DOHH2 (cell line): Measurements from ENCODE around the gene TDRD12.

Source experiments
- CTCF ChIP-seq: fragments of 200-600 bp; sonication (generic); IDR thresholded peaks from one replicate; pipeline ENCODE4 v1.5.1; 2014; ENCODE audit warnings: antibody characterized with exemption, mild to moderate bottlenecking, low read depth, low read length; ENCODE audit not compliant: poor library complexity, severe bottlenecking
- EZH2phosphoT487 ChIP-seq: fragments of 200-600 bp; sonication (generic); IDR thresholded peaks from 2 replicates; pipeline ENCODE4 v1.6.1; 2017; ENCODE audit warnings: borderline replicate concordance, mild to moderate bottlenecking, antibody characterized with exemption, low read length, moderate library complexity, mixed read lengths

- TF ChIP-seq CTCF (no peak), EZH2phosphoT487 (no peak)
Measured at GRCh38 chr19:32831611-32832010, 112.0 kb downstream of the TDRD12 start.
